Right lobe of liver (tissue), 4 donors: ENCODE results near the gene RAET1G.

Source experiments
- CTCF ChIP-seq, 4 donors: fragments of 200-600 bp in 3 of 4; fragments of 450-650 bp in 1 of 4; IDR thresholded peaks; one replicate each; pipeline versions ENCODE4 v1.5.1 to v1.8.0; 2016 to 2022; ENCODE audit warnings: antibody characterized with exemption in 4 of 4, mild to moderate bottlenecking in 2 of 4
- POLR2A ChIP-seq: fragments of 450-650 bp; IDR thresholded peaks from one replicate; pipeline ENCODE4 v1.6.1; 2017; ENCODE audit warnings: antibody characterized with exemption, mild to moderate bottlenecking
- donor health status: DM: no; HTN: no; CAD: no.
- donor health status: DM: no; HTN: no; CAD: no.
- donor health status: DM: no; HTN: yes; CAD: no.

- TF ChIP-seq CTCF (IDR thresholded peaks at IDR 0.05) (no peak), POLR2A (no peak)
These were observed 17.5 kb downstream of the RAET1G start for GRCh38 chr6:149905371-149905910.
